Left lung (tissue), 14 donors: ENCODE results near the gene SLC4A3. TPM values are rescaled to one million over a fixed set of nuclear protein-coding genes. Genes with fewer than 3 reads are reported as not detected.
A peak's percentile ranks its signal among the peaks of the same experiment; 100 is the strongest.

Source experiments
- ATAC-seq: fragments of 200-7000 bp; cut with Tn5 transposase; one replicate; pipeline ENCODE4 v1.9.1; 2020; ENCODE audit warnings: moderate library complexity
- DNase-seq, 4 donors: peaks; one replicate each; pipeline ENCODE4 v3.0.0-alpha.2; 2013 to 2020
- H3K27ac ChIP-seq, 2 donors: fragments of 200-600 bp; sonication (generic) in 1 of 2; one replicate each; pipeline versions ENCODE4 v1.5.0 to v1.8.0; 2020 to 2021
- H3K27me3 ChIP-seq, 2 donors: fragments of 200-600 bp; sonication (generic) in 1 of 2; one replicate each; pipeline versions ENCODE4 v1.5.0 to v1.8.0; 2020 to 2021
- H3K36me3 ChIP-seq, 2 donors: fragments of 200-600 bp; sonication (generic) in 1 of 2; one replicate each; pipeline versions ENCODE4 v1.5.0 to v1.8.0; 2020 to 2021
- H3K4me1 ChIP-seq, 2 donors: fragments of 200-600 bp; one replicate each; pipeline ENCODE4 v1.8.0; 2021
- H3K4me3 ChIP-seq, 2 donors: fragments of 200-600 bp; sonication (generic) in 1 of 2; one replicate each; pipeline versions ENCODE4 v1.5.0 to v1.8.0; 2020 to 2021; ENCODE audit warnings: mild to moderate bottlenecking in 1 of 2
- H3K9me3 ChIP-seq, 2 donors: fragments of 200-600 bp; sonication (generic) in 1 of 2; one replicate each; pipeline versions ENCODE4 v1.5.0 to v1.8.0; 2020 to 2021
- CTCF ChIP-seq, 2 donors: fragments of 200-600 bp; sonication (generic) in 1 of 2; IDR thresholded peaks; one replicate each; pipeline versions ENCODE4 v1.5.0 to v1.8.0; 2021; ENCODE audit warnings: antibody characterized with exemption in 2 of 2
- intact Hi-C, 2 donors: fragments of 100-400 bp; cut with DNase I; formaldehyde crosslinking; loops; one replicate each; pipeline versions ENCODE4 v1.11.2 to v1.14.2; 2022
- long read RNA-seq, 12 donors: library from polyadenylated mRNA in 2 of 12; unstranded in 2 of 12; transcript quantifications; one replicate each; pipeline ENCODE4 v2.0.0 and lab custom pipeline, GENCODE V29; 2019 to 2026
- polyA plus RNA-seq, 6 donors: library from polyadenylated mRNA; unstranded; fragments of 120-200 nt; gene quantifications; one replicate each; pipeline ENCODE4 v1.2.1, GENCODE V29; 2013; ENCODE audit not compliant: insufficient read length in 6 of 6
- total RNA-seq, 2 donors: library from RNA; stranded (reverse); fragmentation: NEBNext Ultra II Directional; extraction: Animal tissue kit (Norgen Biotek cat#: 25700); gene quantifications; one replicate each; pipeline ENCODE4 v1.2.1, GENCODE V29; 2021
- donor health status: DM: no; HTN: yes; CAD: no.
- donor health status: DM: no; HTN: no; CAD: no.

SLC4A3 gene
- total RNA-seq (1 to 10 TPM; 2.9 to 5.7 TPM), polyA plus RNA-seq (10 to 100 TPM in 4 of 6 donors, 1 to 10 TPM in 2; 8.8 to 13.3 (median 10.6) TPM)
- long read RNA-seq, donor 1: 0 reads
- long read RNA-seq, donor 2: 0 reads
- long read RNA-seq, donor 3: 0 reads
- long read RNA-seq, donor 4, partial matches to known transcripts: 2 of 3 reads
- long read RNA-seq, donor 4, other reads (novel, unspliced or antisense): 1 of 3 reads
- long read RNA-seq, donor 5: 0 reads
- long read RNA-seq, donor 6: 0 reads
- long read RNA-seq, donor 7: 0 reads
- long read RNA-seq, donor 8: 0 reads
- long read RNA-seq, donor 9: 0 reads
- long read RNA-seq, donor 10: 0 reads
- long read RNA-seq, donor 11, full-length matches to known transcripts: 2 of 18 reads
- long read RNA-seq, donor 11, partial matches to known transcripts: 16 of 18 reads
- long read RNA-seq, donor 11, other reads (novel, unspliced or antisense): 0 of 18 reads
- long read RNA-seq, donor 12: 0 reads

GRCh38 chr2:219627103-219628100, at the start of gene SLC4A3:
TSS of gene SLC4A3 (plus strand) at chr2:219627630. CDS start at chr2:219627993, 363 bp downstream.
- no peaks in the 10 kb centered on the region for H3K36me3 ChIP-seq
- TF ChIP-seq CTCF (IDR thresholded peaks at IDR 0.05): no peak
- no peaks in the 10 kb centered on the region for H3K9me3 ChIP-seq
- ATAC-seq (peak; percentile 75), DNase-seq (peak in 1 of 4 donors; percentile 77)
- intact Hi-C loops: no loop called here
- peaks cover 0 to 52% of the 10 kb centered on the region in 2 donors for H3K27me3 ChIP-seq
- H3K27ac ChIP-seq: no peak within 1 kb of the TSS
- peaks cover 6 to 7% of the 10 kb centered on the region in 2 donors for H3K4me1 ChIP-seq
- peak within 1 kb of the TSS; percentile 32 to 34 for H3K4me3 ChIP-seq

GRCh38 chr2:219578811-219579613, 48.4 kb upstream of the SLC4A3 start:
- ATAC-seq (peak; percentile 48), DNase-seq (peak in 1 of 4 donors; percentile 48)
- H3K36me3 ChIP-seq: no peaks in the 10 kb centered on the region
- no peaks in the 10 kb centered on the region for H3K9me3 ChIP-seq
- H3K27me3 ChIP-seq: peaks cover 0 to 20% of the 10 kb centered on the region in 2 donors
- no peak for TF ChIP-seq CTCF (IDR thresholded peaks at IDR 0.05)
- intact Hi-C loops: no loop called here
- H3K4me3 ChIP-seq: no peak overlapping the region
- H3K4me1 ChIP-seq: no peaks in the 10 kb centered on the region
- peak overlapping the region in 1 of 2 donors; percentile 48 for H3K27ac ChIP-seq

- no peak overlapping the region for H3K27ac ChIP-seq
- H3K4me3 ChIP-seq: no peak overlapping the region
- DNase-seq (no peak), ATAC-seq (no peak)
- H3K27me3 ChIP-seq: peaks cover 0 to 25% of the 10 kb centered on the region in 2 donors
- H3K9me3 ChIP-seq: no peaks in the 10 kb centered on the region
- TF ChIP-seq CTCF (IDR thresholded peaks at IDR 0.05): no peak
- intact Hi-C loops: no loop called here
- H3K36me3 ChIP-seq: no peaks in the 10 kb centered on the region
- no peaks in the 10 kb centered on the region for H3K4me1 ChIP-seq
Observed at GRCh38 chr2:219581346-219581745, 46.1 kb upstream of the SLC4A3 start.

- intact Hi-C loops: no loop called here
- no peaks in the 10 kb centered on the region for H3K9me3 ChIP-seq
- H3K27me3 ChIP-seq: no peaks in the 10 kb centered on the region
- H3K4me1 ChIP-seq: no peaks in the 10 kb centered on the region
- ATAC-seq (no peak), DNase-seq (no peak)
- H3K27ac ChIP-seq: no peak overlapping the region
- H3K36me3 ChIP-seq: no peaks in the 10 kb centered on the region
- no peak for TF ChIP-seq CTCF (IDR thresholded peaks at IDR 0.05)
- no peak overlapping the region for H3K4me3 ChIP-seq
Observed at GRCh38 chr2:219591091-219591490, 36.3 kb upstream of the SLC4A3 start.
